Brain microvascular endothelial cell (primary cell): ENCODE data around the gene EXOC6B.
A peak's percentile ranks its signal among the peaks of the same experiment; 100 is the strongest.

Source experiments
- DNase-seq: peaks from one replicate; pipeline ENCODE4 v3.0.0-alpha.2; 2020
- H3K27ac ChIP-seq: fragments of 250-450 bp; sonication (Bioruptor Pico); 2 replicates; pipeline ENCODE4 v1.5.1; 2020; ENCODE audit warnings: mild to moderate bottlenecking, moderate library complexity
- H3K27me3 ChIP-seq: fragments of 250-450 bp; sonication (Bioruptor Pico); replicated peaks from 2 replicates; pipeline ENCODE4 v1.5.1; 2020; ENCODE audit warnings: mild to moderate bottlenecking
- H3K36me3 ChIP-seq: fragments of 250-450 bp; sonication (Bioruptor Pico); replicated peaks from 2 replicates; pipeline ENCODE4 v1.5.1; 2020; ENCODE audit warnings: mild to moderate bottlenecking
- H3K4me3 ChIP-seq: 2 replicates; pipeline ENCODE4 v1.5.1; 2011; ENCODE audit warnings: low read depth, mild to moderate bottlenecking, control low read depth, low read length, moderate library complexity
- CTCF ChIP-seq: IDR thresholded peaks from 2 replicates; pipeline ENCODE4 v1.5.1; 2011; ENCODE audit warnings: low read depth, mild to moderate bottlenecking, moderate library complexity, low read length, control low read depth, inconsistent platforms; ENCODE audit errors: missing control alignments
- in situ Hi-C: cut with HindIII; loops from 2 replicates; pipeline ENCODE4 v1.10.0; 2017; ENCODE audit warnings: low sequenced_read_pairs, low pct_ligation_motif_present

The EXOC6B gene

GRCh38 chr2:72145658-72146329 lies 680.0 kb downstream of the EXOC6B start:
- in situ Hi-C loops, result no loop called here

GRCh38 chr2:72145289-72145657 lies 680.6 kb downstream of the EXOC6B start:
- in situ Hi-C loops, result no loop called here
- TF ChIP-seq CTCF, result no peak

More at GRCh38 chr2:72145658-72146329, 680.0 kb downstream of the EXOC6B start:
- no peak for TF ChIP-seq CTCF
- DNase-seq, result no peak
- Histone ChIP-seq H3K27ac (no peak overlapping the region), H3K27me3 (peaks cover 49% of the 10 kb centered on the region), H3K36me3 (no peaks in the 10 kb centered on the region), H3K4me3 (no peak overlapping the region)

DNA sequence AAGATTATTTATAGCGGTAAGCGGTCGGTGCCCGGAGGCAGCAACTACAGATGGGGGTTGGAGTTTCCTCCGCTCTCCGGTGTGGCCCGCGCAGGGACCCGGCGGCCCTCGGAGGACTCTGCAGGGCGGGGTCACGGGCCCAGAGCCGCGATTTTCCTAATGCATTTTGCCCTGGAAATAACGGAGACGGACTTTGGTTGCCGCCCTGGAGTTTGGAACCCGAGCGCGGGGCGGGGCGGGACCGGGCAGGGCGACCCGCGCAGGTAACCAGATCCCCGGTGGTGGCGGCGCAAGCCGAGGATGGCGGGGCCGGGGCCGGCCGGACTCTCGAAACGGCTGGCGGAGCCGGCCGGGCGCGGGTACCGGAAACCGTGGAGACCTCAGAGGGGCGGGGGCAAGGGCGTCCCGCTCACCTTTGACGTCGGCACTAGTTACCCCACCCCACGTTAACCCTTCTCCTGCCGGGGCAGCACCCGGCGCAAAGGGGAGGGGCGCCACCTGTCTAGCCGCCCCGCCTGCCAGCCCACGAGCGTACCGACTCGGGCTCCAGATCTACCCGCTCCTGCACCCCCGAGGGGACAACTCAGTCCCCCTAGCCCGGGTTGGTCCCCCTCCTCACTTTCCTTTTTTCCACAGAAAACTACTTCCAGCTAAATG lies 681.1 kb downstream of the EXOC6B start:
- in situ Hi-C loops, result no loop called here
- no peak for TF ChIP-seq CTCF
- no peak for DNase-seq
- no peaks in the 10 kb centered on the region for H3K36me3 ChIP-seq
- no peak overlapping the region for H3K4me3 ChIP-seq
- peaks cover 49% of the 10 kb centered on the region for H3K27me3 ChIP-seq
- no peak overlapping the region for H3K27ac ChIP-seq

More at GRCh38 chr2:72145289-72145657, 680.6 kb downstream of the EXOC6B start:
- no peak overlapping the region for H3K27ac ChIP-seq
- H3K27me3 ChIP-seq, result peaks cover 49% of the 10 kb centered on the region
- H3K36me3 ChIP-seq, result no peaks in the 10 kb centered on the region
- H3K4me3 ChIP-seq, result peak overlapping the region; percentile 5
- no peak for DNase-seq

DNA sequence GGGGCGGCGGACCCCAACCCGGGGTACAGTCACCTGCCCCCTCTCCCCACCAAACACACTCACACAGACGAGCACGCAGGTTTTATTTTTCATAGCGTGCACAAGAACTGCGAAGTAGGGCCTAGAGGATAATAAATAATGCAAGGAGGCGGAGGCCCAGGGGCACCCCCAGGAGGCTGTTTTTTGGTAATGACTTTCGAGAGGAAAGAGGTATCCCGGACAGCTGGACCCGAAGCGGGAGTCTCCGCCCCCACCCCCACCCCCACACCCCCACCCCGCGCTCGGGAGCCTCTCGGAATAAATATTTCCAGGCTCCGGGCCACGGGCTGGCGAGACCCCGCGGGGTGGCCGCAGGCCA lies 681.6 kb downstream of the EXOC6B start:
- in situ Hi-C loops, result no loop called here
- no peaks in the 10 kb centered on the region for H3K36me3 ChIP-seq
- no peak overlapping the region for H3K4me3 ChIP-seq
- H3K27ac ChIP-seq, result no peak overlapping the region
- DNase-seq, result no peak
- TF ChIP-seq CTCF, result no peak
- H3K27me3 ChIP-seq, result peaks cover 45% of the 10 kb centered on the region

- in situ Hi-C loops, result no loop called here
- DNase-seq, result no peak
- TF ChIP-seq CTCF, result no peak
- Histone ChIP-seq H3K4me3 (no peak overlapping the region), H3K36me3 (no peaks in the 10 kb centered on the region), H3K27ac (no peak overlapping the region), H3K27me3 (peaks cover 42% of the 10 kb centered on the region)
These were observed 682.2 kb downstream of the EXOC6B start for GRCh38 chr2:72143441-72144273.
